Sigmoid colon (tissue), 7 donors: Measurements from ENCODE around the gene AUTS2. TPM values are rescaled to one million over a fixed set of nuclear protein-coding genes. Genes with fewer than 3 reads are reported as not detected.

Experiments
- DNase-seq: peaks from one replicate; pipeline ENCODE4 v3.0.0-alpha.2; 2019
- H3K27ac ChIP-seq, 4 donors: fragments of 200-600 bp; sonication (generic); one replicate each; pipeline ENCODE4 v1.5.1; 2016 to 2019; ENCODE audit warnings: mild to moderate bottlenecking in 1 of 4
- H3K27me3 ChIP-seq, 3 donors: fragments of 200-600 bp; sonication (generic); one replicate each; pipeline ENCODE4 v1.5.1; 2019; ENCODE audit warnings: mild to moderate bottlenecking in 1 of 3
- H3K36me3 ChIP-seq, 4 donors: fragments of 200-600 bp; sonication (generic); one replicate each; pipeline ENCODE4 v1.5.1; 2016 to 2019
- H3K4me1 ChIP-seq, 4 donors: fragments of 200-600 bp; sonication (generic); one replicate each; pipeline ENCODE4 v1.5.1; 2017 to 2019
- H3K4me3 ChIP-seq, 4 donors: fragments of 200-600 bp; sonication (generic); one replicate each; pipeline ENCODE4 v1.5.1; 2017 to 2019; ENCODE audit warnings: mild to moderate bottlenecking in 2 of 4, moderate library complexity in 1 of 4
- H3K9me3 ChIP-seq, 4 donors: fragments of 200-600 bp in 3 of 4; sonication (generic) in 3 of 4; one replicate each; pipeline versions ENCODE4 v1.5.1 to v1.6.1; 2013 to 2019
- EP300 ChIP-seq, 4 donors: sonication (generic); formaldehyde crosslinking; IDR thresholded peaks; one replicate each; pipeline ENCODE4 v1.6.1; 2017; ENCODE audit warnings: antibody characterized with exemption in 4 of 4
- POLR2A ChIP-seq, 2 donors: fragments of 450-650 bp; IDR thresholded peaks; one replicate each; pipeline ENCODE4 v1.6.1; 2016; ENCODE audit warnings: antibody characterized with exemption in 2 of 2, mild to moderate bottlenecking in 2 of 2, moderate library complexity in 2 of 2
- POLR2AphosphoS5 ChIP-seq, 4 donors: sonication (generic); formaldehyde crosslinking; IDR thresholded peaks; one replicate each; pipeline ENCODE4 v1.6.1; 2017; ENCODE audit warnings: antibody characterized with exemption in 4 of 4
- WGBS, 2 donors: extraction: QIAGEN DNeasy Blood & Tissue Kit; methylation state at CpG; one replicate each; pipeline ENCODE4 v1.1.7; 2013; 5-methylcytosine and 5-hydroxymethylcytosine counted together
- intact Hi-C: fragments of 100-400 bp; cut with DNase I; formaldehyde crosslinking; loops from one replicate; pipeline ENCODE4 v1.15.1; 2023
- polyA plus RNA-seq, 3 donors: library from polyadenylated mRNA; stranded (reverse); fragments of 200-250 nt; gene quantifications; one replicate each; pipeline ENCODE4 v1.2.3, GENCODE V29; 2013
- total RNA-seq, 4 donors: library from RNA; depleted of rRNA; stranded (reverse); fragments of >200 nt; gene quantifications; one replicate each; pipeline ENCODE4 v1.1.0, GENCODE V29; 2016
- TF ChIP-seq, protein P1 (sequence below), 4 experiments: fragments of 450-650 bp in 3 of 4; fragments of 200-600 bp in 1 of 4; IDR thresholded peaks; one replicate each; pipeline ENCODE4 v1.5.1; 2016 to 2019; ENCODE audit warnings: antibody characterized with exemption in 4 of 4, mild to moderate bottlenecking in 3 of 4, moderate library complexity in 2 of 4
- donor health status: healthy with polysubstance abuse.
- donor health status: Bipolar disorder and iron deficiency.
- donor health status: healthy.

The AUTS2 gene
- total and polyA plus RNA-seq, 7 donors = 3.6 to 55.7 (median 25.5) TPM

DNA sequence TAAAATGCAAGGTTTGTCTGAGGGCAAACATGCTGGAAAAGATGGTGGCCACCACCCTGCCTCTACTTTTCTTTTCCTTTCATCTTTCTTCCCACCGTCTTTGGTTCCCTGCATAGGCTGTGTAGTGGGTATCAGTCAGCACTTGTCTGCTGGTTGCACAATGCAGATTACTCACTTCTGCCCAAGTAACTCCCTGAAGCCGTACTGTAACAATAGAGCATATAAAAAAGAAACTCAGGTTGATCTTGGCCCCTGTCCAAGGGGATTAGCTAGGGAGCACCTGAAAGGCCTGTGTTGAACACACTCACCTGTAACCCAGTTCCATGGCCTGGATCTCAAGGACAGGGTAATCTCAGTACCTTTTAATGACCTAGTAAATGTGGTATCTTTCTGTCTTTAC is 1000.7 kb downstream of the AUTS2 start:
- TF ChIP-seq POLR2A (IDR thresholded peaks at IDR 0.05) (no peak), POLR2AphosphoS5 (IDR thresholded peaks at IDR 0.05) (no peak), EP300 (IDR thresholded peaks at IDR 0.05) (no peak)
- TF ChIP-seq, protein P1, sequence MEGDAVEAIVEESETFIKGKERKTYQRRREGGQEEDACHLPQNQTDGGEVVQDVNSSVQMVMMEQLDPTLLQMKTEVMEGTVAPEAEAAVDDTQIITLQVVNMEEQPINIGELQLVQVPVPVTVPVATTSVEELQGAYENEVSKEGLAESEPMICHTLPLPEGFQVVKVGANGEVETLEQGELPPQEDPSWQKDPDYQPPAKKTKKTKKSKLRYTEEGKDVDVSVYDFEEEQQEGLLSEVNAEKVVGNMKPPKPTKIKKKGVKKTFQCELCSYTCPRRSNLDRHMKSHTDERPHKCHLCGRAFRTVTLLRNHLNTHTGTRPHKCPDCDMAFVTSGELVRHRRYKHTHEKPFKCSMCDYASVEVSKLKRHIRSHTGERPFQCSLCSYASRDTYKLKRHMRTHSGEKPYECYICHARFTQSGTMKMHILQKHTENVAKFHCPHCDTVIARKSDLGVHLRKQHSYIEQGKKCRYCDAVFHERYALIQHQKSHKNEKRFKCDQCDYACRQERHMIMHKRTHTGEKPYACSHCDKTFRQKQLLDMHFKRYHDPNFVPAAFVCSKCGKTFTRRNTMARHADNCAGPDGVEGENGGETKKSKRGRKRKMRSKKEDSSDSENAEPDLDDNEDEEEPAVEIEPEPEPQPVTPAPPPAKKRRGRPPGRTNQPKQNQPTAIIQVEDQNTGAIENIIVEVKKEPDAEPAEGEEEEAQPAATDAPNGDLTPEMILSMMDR (IDR thresholded peaks at IDR 0.05) = no peak
- no peak for DNase-seq
- Histone ChIP-seq H3K4me3 (no peak overlapping the region), H3K9me3 (no peaks in the 10 kb centered on the region), H3K4me1 (peaks cover 0 to 14% (median 10%) of the 10 kb centered on the region in 4 donors), H3K36me3 (no peaks in the 10 kb centered on the region), H3K27ac (no peak overlapping the region), H3K27me3 (no peaks in the 10 kb centered on the region)
- WGBS, 2 donors = 19 to 73% methylated on average over 2 of the region's 2 CpGs
- intact Hi-C loops = no loop called here

DNA sequence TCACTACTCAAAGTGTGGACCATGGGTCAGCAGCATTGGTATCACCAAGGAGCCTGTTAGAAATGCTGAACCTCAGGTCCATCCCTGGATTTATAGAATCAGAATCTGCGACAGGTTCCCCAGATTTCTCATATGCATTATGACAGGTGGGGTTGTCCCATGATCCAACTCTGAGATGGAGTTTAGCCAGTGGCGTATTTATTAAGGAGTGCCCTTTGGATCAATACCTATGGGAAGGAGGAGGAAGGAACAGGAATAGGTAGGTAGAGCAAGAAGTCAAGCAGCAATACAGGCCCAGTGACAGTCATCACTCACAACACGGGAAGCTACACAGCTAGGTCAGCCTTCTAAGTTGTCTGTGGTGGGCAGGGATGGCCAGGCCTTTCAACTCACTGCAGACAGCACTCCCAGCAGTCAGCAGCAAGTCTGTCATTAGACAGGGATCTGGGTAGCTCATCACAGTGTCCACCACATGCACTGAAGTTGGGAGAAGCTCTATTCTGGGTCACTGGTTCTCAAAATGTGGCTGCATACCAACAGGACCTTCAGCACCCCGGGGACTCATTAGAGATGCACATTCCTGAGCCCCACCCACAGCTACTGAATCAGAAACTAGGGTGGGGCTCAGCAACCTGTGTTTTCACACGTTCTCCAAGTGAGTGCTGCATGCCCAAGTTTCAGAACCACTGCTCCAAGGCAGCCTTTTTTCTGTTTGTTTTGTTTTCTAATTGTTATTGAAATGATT is 1001.3 kb downstream of the AUTS2 start:
- no peak overlapping the region for H3K4me3 ChIP-seq
- TF ChIP-seq EP300 (IDR thresholded peaks at IDR 0.05) (no peak), POLR2AphosphoS5 (IDR thresholded peaks at IDR 0.05) (no peak), POLR2A (IDR thresholded peaks at IDR 0.05) (no peak)
- TF ChIP-seq, protein P1 (IDR thresholded peaks at IDR 0.05) = no peak
- H3K9me3 ChIP-seq = no peaks in the 10 kb centered on the region
- 26 to 66% methylated on average over 5 of the region's 5 CpGs for WGBS, 2 donors
- no peak overlapping the region for H3K27ac ChIP-seq
- DNase-seq = no peak
- peaks cover 0 to 14% (median 10%) of the 10 kb centered on the region in 4 donors for H3K4me1 ChIP-seq
- intact Hi-C loops = no loop called here
- H3K36me3 ChIP-seq = peaks cover 0 to 3% (median 0%) of the 10 kb centered on the region in 4 donors
- H3K27me3 ChIP-seq = no peaks in the 10 kb centered on the region

DNA sequence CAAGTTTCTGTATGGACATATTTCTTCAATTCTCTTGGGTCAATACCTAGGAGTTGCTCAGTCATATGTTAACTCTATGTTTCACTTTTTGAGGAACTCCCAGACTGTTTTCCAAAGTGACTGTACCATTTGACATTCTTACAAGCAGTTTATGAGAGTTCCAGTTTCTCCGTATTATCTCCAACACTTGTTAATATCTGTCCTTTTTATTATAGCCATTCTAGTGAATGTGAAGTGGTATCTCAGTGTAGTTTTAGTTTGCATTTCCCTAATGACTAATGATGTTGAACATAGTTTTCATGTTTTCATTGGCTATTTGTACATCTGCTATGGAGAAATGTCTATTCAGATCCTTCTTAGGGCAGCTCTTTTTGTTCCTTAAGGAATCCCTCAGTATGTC is 1002.7 kb downstream of the AUTS2 start:
- peaks cover 0 to 3% (median 0%) of the 10 kb centered on the region in 4 donors for H3K36me3 ChIP-seq
- H3K4me1 ChIP-seq = peaks cover 0 to 5% (median 2%) of the 10 kb centered on the region in 4 donors
- intact Hi-C loops = no loop called here
- DNase-seq = no peak
- H3K27ac ChIP-seq = no peak overlapping the region
- 95 to 98% methylated on average over 1 of the region's 1 CpG for WGBS, 2 donors
- TF ChIP-seq, protein P1 (IDR thresholded peaks at IDR 0.05) = no peak
- TF ChIP-seq POLR2AphosphoS5 (IDR thresholded peaks at IDR 0.05) = no peak
- TF ChIP-seq EP300 (IDR thresholded peaks at IDR 0.05) = no peak
- no peak for TF ChIP-seq POLR2A (IDR thresholded peaks at IDR 0.05)
- H3K27me3 ChIP-seq = no peaks in the 10 kb centered on the region
- no peak overlapping the region for H3K4me3 ChIP-seq
- no peaks in the 10 kb centered on the region for H3K9me3 ChIP-seq

DNA sequence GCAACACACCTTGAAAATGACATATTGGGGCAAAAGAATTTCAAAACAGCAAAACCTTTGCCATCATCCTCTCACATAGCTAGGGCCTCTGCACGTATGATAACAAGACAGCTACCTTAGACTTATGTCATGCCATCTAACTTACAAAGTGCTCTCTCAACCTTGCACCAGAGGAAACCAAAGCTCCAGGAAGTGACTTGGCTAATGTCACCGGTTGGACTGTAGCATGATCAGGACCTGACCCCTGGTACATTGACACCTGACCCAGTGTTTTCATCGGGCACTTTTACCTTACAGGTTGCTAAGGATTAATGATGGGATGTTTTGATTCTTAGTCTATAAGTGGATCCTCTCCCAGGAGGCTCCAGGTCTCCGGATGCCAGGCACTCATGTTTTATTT is 1003.8 kb downstream of the AUTS2 start:
- Histone ChIP-seq H3K4me3 (no peak overlapping the region), H3K36me3 (peaks cover 0 to 3% (median 0%) of the 10 kb centered on the region in 4 donors), H3K27ac (no peak overlapping the region), H3K27me3 (no peaks in the 10 kb centered on the region), H3K9me3 (no peaks in the 10 kb centered on the region), H3K4me1 (no peaks in the 10 kb centered on the region)
- TF ChIP-seq POLR2AphosphoS5 (IDR thresholded peaks at IDR 0.05) = no peak
- TF ChIP-seq, protein P1 (IDR thresholded peaks at IDR 0.05) = no peak
- TF ChIP-seq EP300 (IDR thresholded peaks at IDR 0.05) = no peak
- TF ChIP-seq POLR2A (IDR thresholded peaks at IDR 0.05) = no peak
- WGBS, 2 donors = 46 to 68% methylated on average over 4 of the region's 4 CpGs
- intact Hi-C loops = no loop called here
- no peak for DNase-seq
